Keratinocyte (primary cell): ENCODE measurements around the gene CDC40. TPM values are rescaled to one million over a fixed set of nuclear protein-coding genes. Genes with fewer than 3 reads are reported as not detected.

Experiments
- DNase-seq: peaks from one replicate; pipeline ENCODE4 v3.0.0-alpha.2; 2011; ENCODE audit warnings: low read depth, missing footprints, low spot score
- FAIRE-seq: peaks from 2 replicates; lab custom pipeline; 2011; peaks lifted over from hg19 to GRCh38; lab: Jason Lieb, UNC
- H2AFZ ChIP-seq: 2 replicates; pipeline ENCODE4 v1.6.0; 2012; ENCODE audit warnings: low read length, control low read depth, inconsistent platforms; ENCODE audit not compliant: control insufficient read depth
- H3K27ac ChIP-seq: 2 replicates; pipeline ENCODE4 v1.5.1; 2011; ENCODE audit warnings: low read length; ENCODE audit not compliant: control insufficient read depth, insufficient read depth
- H3K27me3 ChIP-seq: 3 replicates; pipeline ENCODE4 v1.6.0; 2011; ENCODE audit warnings: low read length; ENCODE audit not compliant: control insufficient read depth, insufficient read depth; ENCODE audit errors: extremely low read depth
- H3K36me3 ChIP-seq, 2 experiments: 2 replicates in 1 of 2; 3 replicates in 1 of 2; pipeline ENCODE4 v1.5.1; 2011; ENCODE audit warnings: low read length in 2 of 2, mild to moderate bottlenecking in 1 of 2; ENCODE audit not compliant: control insufficient read depth in 2 of 2, insufficient read depth in 2 of 2; ENCODE audit errors: extremely low read depth in 1 of 2
- H3K4me1 ChIP-seq: 3 replicates; pipeline ENCODE4 v1.5.1; 2011; ENCODE audit warnings: low read length; ENCODE audit not compliant: control insufficient read depth, insufficient read depth; ENCODE audit errors: extremely low read depth
- H3K4me2 ChIP-seq: 3 replicates; pipeline ENCODE4 v1.6.0; 2011; ENCODE audit warnings: low read depth, low read length; ENCODE audit not compliant: control insufficient read depth, insufficient read depth; ENCODE audit errors: extremely low read depth
- H3K4me3 ChIP-seq, 3 experiments: fragments of 200-600 bp in 1 of 3; sonication (generic) in 1 of 3; 2 replicates in 2 of 3; 3 replicates in 1 of 3; pipeline ENCODE4 v1.5.1; 2011 to 2016; ENCODE audit warnings: low read length in 3 of 3, mild to moderate bottlenecking in 3 of 3, control low read depth in 2 of 3, inconsistent platforms in 1 of 3, low read depth in 1 of 3, mixed read lengths in 1 of 3, mixed run types in 1 of 3, moderate library complexity in 1 of 3; ENCODE audit not compliant: control insufficient read depth in 2 of 3, insufficient read depth in 2 of 3; ENCODE audit errors: extremely low read depth in 1 of 3
- H3K79me2 ChIP-seq: 2 replicates; pipeline ENCODE4 v1.6.0; 2012; ENCODE audit warnings: low read length; ENCODE audit not compliant: control insufficient read depth, insufficient read depth
- H3K9ac ChIP-seq: 3 replicates; pipeline ENCODE4 v1.6.0; 2011; ENCODE audit warnings: low read length; ENCODE audit not compliant: control insufficient read depth, insufficient read depth; ENCODE audit errors: extremely low read depth
- H3K9me1 ChIP-seq: 3 replicates; pipeline ENCODE4 v1.6.0; 2011; ENCODE audit warnings: low read length; ENCODE audit not compliant: control insufficient read depth, insufficient read depth; ENCODE audit errors: extremely low read depth
- H3K9me3 ChIP-seq: 2 replicates; pipeline ENCODE4 v1.5.1; 2012; ENCODE audit warnings: low read depth, low read length; ENCODE audit not compliant: control insufficient read depth
- H4K20me1 ChIP-seq: 3 replicates; pipeline ENCODE4 v1.6.0; 2011; ENCODE audit warnings: low read length; ENCODE audit not compliant: control insufficient read depth, insufficient read depth; ENCODE audit errors: extremely low read depth
- CTCF ChIP-seq, 3 experiments: IDR thresholded peaks in 1 of 3; conservative IDR thresholded peaks in 1 of 3; optimal IDR thresholded peaks in 1 of 3; 2 replicates in 2 of 3; 3 replicates in 1 of 3; pipeline versions ENCODE3 to v1.5.1; 2011; ENCODE audit warnings: low read length in 3 of 3, mild to moderate bottlenecking in 3 of 3, moderate library complexity in 2 of 3, control low read depth in 1 of 3, inconsistent platforms in 1 of 3; ENCODE audit not compliant: insufficient read depth in 2 of 3; ENCODE audit errors: extremely low read depth in 1 of 3
- EZH2 ChIP-seq: IDR thresholded peaks from one replicate; pipeline ENCODE4 v1.6.1; 2012; ENCODE audit warnings: inconsistent platforms, mild to moderate bottlenecking, low read length, moderate library complexity
- dilution Hi-C: fragments of 300-500 bp; cut with MboI; formaldehyde crosslinking; loops from one replicate; pipeline ENCODE4 v1.7.0; 2020; ENCODE audit warnings: low sequenced_read_pairs; ENCODE audit not compliant: extremely low pct_ligation_motif_present
- polyA plus RNA-seq, 5 experiments: library from polyadenylated mRNA; depleted of rRNA in 3 of 5; stranded (reverse) in 3 of 5; stranded (forward) in 1 of 5; unstranded in 1 of 5; fragments of >200 nt; gene quantifications; 1 replicate in 1 of 5; 2 replicates in 3 of 5; 3 replicates in 1 of 5; pipeline versions ENCODE4 v1.2.1 to v1.2.3, GENCODE V29; 2011 to 2012; ENCODE audit warnings: missing spikeins in 2 of 5, low read depth in 1 of 5, low replicate concordance in 1 of 5

Gene CDC40
- polyA plus RNA-seq, 1 donor (not counting 4 experiments of a cell fraction or from before 2014, with no cell fraction given) = 15.8 TPM

GRCh38 chr6:110246900-110247546 lies 66.8 kb downstream of the CDC40 start:
- H3K27me3 ChIP-seq = no peaks in the 10 kb centered on the region
- no peak for FAIRE-seq

GRCh38 chr6:110250058-110250457 lies 69.8 kb downstream of the CDC40 start:
- dilution Hi-C loops = no loop called here
- Histone ChIP-seq H3K9me1 (no peaks in the 10 kb centered on the region), H4K20me1 (no peaks in the 10 kb centered on the region), H3K9me3 (no peaks in the 10 kb centered on the region), H3K4me1 (no peaks in the 10 kb centered on the region), H3K36me3 (no peaks in the 10 kb centered on the region), H3K27me3 (no peaks in the 10 kb centered on the region), H3K79me2 (no peaks in the 10 kb centered on the region), H3K27ac (no peak overlapping the region), H3K4me2 (no peak overlapping the region), H3K9ac (no peak overlapping the region), H2AFZ (no peak overlapping the region), H3K4me3 (no peak overlapping the region)
- DNase-seq (no peak), FAIRE-seq (no peak)
- TF ChIP-seq CTCF (optimal IDR thresholded peaks at IDR 0.05 in 1 of 3, IDR thresholded peaks at IDR 0.05 in 1 of 3, conservative IDR thresholded peaks at IDR 0.05 in 1 of 3; ENCODE audit: extremely low read depth in 1 of 3, insufficient read depth in 2 of 3, low read length in 3 of 3) (no peak), EZH2 (no peak)

More at GRCh38 chr6:110246900-110247546, 66.8 kb downstream of the CDC40 start:
- H3K9me3 ChIP-seq = no peaks in the 10 kb centered on the region
- no peak for DNase-seq
- no peak overlapping the region for H3K4me3 ChIP-seq
- no peaks in the 10 kb centered on the region for H3K4me1 ChIP-seq
- H3K79me2 ChIP-seq = no peaks in the 10 kb centered on the region
- H3K36me3 ChIP-seq = no peaks in the 10 kb centered on the region
- TF ChIP-seq CTCF (optimal IDR thresholded peaks at IDR 0.05 in 1 of 3, IDR thresholded peaks at IDR 0.05 in 1 of 3, conservative IDR thresholded peaks at IDR 0.05 in 1 of 3; ENCODE audit: extremely low read depth in 1 of 3, insufficient read depth in 2 of 3, low read length in 3 of 3) (no peak), EZH2 (no peak)
- no peaks in the 10 kb centered on the region for H3K9me1 ChIP-seq
- no peak overlapping the region for H3K4me2 ChIP-seq
- no peak overlapping the region for H3K9ac ChIP-seq
- H2AFZ ChIP-seq = no peak overlapping the region
- H4K20me1 ChIP-seq = no peaks in the 10 kb centered on the region
- H3K27ac ChIP-seq = no peak overlapping the region
- dilution Hi-C loops = no loop called here
